Thyroid gland (tissue), 4 donors: ENCODE results near the gene LILRB5.

ENCODE experiments used
- POLR2A ChIP-seq, 2 donors: fragments of 450-650 bp; IDR thresholded peaks; one replicate each; pipeline ENCODE4 v1.6.1; 2017; ENCODE audit warnings: antibody characterized with exemption in 2 of 2, mild to moderate bottlenecking in 2 of 2, moderate library complexity in 1 of 2
- TF ChIP-seq, protein P1 (sequence below), 6 experiments: fragments of 200-600 bp in 3 of 6; fragments of 450-650 bp in 3 of 6; sonication (generic) in 3 of 6; IDR thresholded peaks; one replicate each; pipeline ENCODE4 v1.5.1; 2016 to 2019; ENCODE audit warnings: antibody characterized with exemption in 6 of 6, mild to moderate bottlenecking in 2 of 6, inconsistent platforms in 1 of 6, moderate library complexity in 1 of 6

DNA sequence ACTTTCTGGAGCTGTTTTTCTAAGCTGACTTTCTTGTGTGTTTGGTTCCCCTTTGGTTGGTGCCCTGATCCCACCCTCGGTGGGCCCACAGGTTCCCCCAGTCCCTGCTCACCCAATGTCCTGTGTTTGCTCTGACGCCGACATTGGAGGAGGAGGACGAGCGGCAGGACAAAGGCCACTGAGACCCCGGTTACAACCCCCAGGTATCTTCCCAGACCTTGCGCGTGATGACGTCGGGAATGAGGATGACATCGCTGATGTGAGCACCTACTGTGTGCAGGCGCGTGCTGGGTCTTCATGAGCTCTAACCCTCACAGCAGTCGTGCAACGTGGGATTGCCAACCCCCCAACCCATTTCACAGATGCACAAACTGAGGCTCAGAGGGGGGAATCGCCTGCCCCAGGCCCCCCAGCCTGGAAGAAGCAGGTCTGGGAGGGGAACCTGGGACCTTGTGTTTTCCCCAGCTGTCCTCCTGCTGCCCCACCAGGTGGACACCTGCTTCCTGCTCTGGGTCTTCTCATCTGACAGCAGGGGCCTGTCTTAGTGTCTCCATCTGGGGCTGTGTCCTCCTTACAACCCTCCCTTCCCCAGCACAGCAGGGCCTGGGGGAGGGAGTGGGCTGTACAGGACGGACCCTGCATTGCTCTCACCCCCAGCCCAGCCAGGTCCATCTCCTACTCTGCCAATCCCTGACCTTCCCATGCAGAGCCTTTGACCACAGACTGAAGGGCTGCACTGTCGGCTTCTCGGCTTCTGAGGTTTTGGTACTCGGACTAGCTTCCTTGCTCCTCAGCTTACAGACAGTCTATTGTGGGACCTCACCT is 9.8 kb downstream of the LILRB5 start:
- TF ChIP-seq, protein P1, sequence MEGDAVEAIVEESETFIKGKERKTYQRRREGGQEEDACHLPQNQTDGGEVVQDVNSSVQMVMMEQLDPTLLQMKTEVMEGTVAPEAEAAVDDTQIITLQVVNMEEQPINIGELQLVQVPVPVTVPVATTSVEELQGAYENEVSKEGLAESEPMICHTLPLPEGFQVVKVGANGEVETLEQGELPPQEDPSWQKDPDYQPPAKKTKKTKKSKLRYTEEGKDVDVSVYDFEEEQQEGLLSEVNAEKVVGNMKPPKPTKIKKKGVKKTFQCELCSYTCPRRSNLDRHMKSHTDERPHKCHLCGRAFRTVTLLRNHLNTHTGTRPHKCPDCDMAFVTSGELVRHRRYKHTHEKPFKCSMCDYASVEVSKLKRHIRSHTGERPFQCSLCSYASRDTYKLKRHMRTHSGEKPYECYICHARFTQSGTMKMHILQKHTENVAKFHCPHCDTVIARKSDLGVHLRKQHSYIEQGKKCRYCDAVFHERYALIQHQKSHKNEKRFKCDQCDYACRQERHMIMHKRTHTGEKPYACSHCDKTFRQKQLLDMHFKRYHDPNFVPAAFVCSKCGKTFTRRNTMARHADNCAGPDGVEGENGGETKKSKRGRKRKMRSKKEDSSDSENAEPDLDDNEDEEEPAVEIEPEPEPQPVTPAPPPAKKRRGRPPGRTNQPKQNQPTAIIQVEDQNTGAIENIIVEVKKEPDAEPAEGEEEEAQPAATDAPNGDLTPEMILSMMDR (IDR thresholded peaks at IDR 0.05) = no peak
- TF ChIP-seq POLR2A (IDR thresholded peaks at IDR 0.05) = no peak
